Central memory CD4-positive, alpha-beta T cell (primary cell): ENCODE measurements around the gene PCYT1B.
"Not testable (repeated sequence)": the region's sequence is repeated elsewhere in the genome, so short reads cannot be mapped to it uniquely, and the experiment has no call there.

ENCODE experiments used
- DNase-seq: peaks from one replicate; pipeline ENCODE4 v3.0.0; 2022
- total RNA-seq, 3 experiments: gene quantifications; one replicate each; lab custom pipeline; 2026; lab: John Stamatoyannopoulos, UW

Gene PCYT1B
- 0 to 0.04 (median 0) reads per million in 3 experiments for total RNA-seq

DNA sequence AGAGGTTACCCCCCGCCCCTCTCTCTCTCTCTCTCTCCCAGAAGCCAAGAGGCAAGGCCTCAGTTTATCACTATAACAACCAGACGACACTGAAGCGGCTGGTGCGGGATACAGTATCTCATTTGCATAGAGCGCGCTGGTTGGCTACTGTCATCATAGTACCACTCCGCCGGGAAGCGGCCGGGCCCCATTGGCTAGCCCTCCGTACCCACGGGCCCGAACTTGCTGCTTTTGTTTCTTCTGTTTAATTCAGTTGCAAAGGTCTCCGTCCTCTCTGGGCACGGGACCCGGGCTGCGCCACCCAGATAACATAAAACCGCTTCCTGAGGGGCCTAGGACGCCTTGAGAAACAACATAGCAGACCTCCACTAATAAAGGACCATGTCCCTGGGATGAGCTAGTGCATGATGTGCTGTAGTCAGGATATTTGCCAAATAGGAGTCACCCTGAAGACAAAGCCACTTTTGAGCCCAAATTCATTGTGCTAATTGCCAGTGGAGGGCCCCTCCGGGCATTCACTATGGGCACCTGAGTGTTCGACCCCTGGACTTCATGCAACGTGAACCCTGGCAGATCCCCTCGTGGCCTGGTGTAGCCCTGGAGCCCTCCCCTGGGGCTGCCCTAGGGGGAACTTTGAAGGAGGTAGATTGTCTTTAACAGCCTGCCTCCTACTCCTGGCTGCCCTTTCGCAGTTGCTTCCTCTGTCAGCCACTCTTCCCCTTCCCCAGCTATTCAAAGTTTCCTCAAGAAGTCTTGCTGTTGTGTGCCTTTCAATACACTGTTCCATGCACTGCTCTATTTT, at the start of gene PCYT1B:
Gene PCYT1B (minus strand): TSS at position 91 of the 802 bp plus-strand sequence. CDS start 242 bp downstream, outside the sequence.
- peak; percentile 53 for DNase-seq

DNA sequence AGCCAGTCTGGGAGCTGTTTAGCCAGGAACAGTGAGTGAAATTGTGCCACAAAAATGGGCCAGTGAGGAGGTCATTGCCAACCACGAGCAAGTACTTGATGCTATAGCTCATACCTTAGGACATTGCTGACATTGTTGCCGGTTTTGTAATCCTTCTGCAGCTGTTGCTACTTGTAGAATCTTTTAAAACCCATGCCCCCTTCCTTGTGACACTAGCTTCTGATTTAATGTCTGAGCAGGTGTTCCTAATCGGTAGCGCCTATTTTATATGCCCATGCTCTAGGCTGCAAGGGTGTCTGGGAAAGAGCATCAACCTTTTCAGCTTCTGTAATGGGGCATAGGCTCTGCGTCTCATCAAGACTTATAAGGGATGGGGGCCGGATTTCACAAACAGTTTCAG, 49.1 kb upstream of the PCYT1B start:
- DNase-seq, result no peak

DNA sequence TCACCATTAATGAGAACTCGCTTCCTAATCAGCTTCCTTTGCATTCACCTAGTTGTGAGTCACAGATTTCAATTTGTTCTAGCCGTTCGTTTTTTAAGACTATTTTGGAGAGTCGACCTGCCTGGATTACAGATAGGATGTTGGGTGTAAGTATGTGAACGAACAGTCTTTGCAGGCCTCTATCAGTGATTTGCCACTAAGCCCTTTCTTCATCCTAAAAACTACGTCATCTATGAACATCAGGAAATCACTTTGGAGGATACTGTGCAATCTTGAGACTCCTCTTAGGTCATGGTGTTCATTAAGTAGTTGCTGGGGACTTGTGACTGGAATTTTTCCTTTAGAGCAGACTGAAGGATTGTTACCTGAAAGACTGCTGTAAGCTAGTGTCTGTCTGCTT, 47.7 kb upstream of the PCYT1B start:
- no peak for DNase-seq

DNA sequence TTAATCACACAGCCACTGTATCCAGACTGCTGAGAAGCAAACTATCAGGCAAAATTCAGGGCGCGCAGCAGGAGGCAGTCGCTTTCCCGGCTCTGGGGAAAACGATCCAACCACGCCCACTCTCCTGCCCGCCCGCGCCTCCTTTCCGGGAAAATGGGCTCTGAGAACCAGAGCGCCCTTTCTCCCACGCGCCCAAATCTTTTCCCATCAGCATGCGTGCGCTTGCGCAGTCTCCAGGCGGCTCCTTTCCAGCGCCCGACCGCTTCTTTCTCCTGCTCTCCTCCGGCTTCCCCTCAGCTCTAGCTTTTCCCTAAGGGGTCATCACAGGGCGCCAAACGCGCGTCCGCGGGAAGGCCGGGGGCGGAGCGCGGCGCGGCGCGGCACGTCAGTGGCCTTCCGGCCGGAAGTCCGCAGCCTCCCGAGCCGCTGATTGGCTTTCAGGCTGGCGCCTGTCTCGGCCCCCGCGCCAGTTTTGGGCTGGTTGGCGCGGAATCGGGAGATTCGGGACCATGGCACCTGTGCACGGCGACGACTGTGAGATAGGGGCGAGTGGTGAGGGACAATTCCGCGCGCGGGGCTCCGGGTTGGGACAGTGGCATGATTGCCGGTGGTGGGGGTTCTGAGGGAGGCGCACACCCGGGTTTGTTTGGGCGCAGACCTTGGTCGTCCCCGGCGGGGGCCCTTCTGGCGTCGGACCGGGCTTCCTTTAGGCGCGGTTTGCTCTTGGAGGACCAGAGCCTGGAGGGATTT, 46.5 kb upstream of the PCYT1B start, which contains the start of gene POLA1:
Gene POLA1 (plus strand): TSS at position 466 of the 750 bp plus-strand sequence. CDS start 44 bp downstream, at position 510.
- DNase-seq, result peak; percentile 57

DNA sequence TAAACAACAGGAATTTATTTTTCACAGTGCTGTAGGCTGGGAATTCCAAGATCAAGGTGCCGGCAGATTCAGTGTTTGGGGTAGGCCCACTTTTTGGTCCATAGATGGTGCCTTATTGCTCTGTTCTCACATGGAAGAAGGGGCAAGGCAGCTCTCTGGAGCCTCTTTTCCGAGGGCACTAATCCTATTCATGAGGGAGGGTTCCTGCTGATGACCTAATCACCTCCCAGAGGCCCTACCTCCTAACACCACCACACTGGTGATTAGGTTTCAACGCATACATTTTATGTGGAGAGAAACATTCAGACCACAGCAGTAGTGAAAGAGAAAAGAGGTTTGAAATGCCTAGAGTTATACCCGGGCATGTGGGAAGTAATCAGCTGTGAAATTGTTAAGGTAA, 45.2 kb upstream of the PCYT1B start:
- DNase-seq, result no peak

DNA sequence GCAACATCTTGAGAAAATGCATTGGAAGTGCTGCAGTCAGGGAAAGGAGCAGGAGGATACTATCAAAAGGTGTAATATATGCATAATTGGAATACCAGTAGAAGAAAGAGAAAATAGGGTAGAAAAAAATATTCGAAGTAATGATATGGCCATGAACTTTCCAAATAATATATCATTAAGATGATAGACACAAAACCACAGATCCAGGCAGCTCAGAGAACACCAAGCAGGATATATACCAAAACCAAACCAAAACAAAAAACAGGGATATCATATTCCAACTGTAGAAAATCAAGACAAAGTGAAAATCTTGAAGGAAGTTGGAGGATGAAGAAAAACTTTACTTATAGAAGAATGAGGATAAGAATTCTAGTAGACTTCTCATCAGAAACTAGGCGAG, 36.9 kb upstream of the PCYT1B start:
- no peak for DNase-seq

DNA sequence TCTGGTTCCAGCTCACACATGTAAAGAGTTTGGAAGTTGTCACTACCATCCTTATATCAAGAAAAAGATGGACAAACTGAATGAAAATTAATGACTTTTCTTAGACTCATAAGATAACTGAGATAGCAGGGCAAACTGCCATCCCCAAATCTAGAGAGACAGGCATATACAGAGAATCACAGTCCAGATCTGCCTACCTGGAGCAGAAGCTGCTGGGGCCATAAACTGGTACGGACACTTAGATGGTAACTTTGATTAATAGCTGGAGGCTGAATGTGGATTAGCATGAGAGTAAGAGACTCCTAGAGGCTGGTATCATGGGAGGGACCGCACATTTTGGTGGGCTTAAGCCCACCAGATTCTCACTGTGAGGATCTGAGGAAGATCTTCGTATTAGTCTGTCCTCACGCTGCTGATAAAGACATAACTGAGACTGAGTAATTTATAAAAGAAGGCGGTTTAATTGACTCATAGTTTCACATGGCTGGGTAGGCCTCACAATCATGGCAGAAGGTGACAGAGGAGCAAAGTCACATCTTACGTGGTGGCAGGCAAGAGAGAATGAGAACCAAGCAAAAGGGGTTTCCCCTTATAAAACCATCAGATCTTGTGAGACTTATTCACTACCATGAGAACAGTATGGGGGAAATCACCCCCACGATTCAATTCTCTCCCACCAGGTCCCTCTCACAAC, 35.7 kb upstream of the PCYT1B start:
- DNase-seq, result no peak

DNA sequence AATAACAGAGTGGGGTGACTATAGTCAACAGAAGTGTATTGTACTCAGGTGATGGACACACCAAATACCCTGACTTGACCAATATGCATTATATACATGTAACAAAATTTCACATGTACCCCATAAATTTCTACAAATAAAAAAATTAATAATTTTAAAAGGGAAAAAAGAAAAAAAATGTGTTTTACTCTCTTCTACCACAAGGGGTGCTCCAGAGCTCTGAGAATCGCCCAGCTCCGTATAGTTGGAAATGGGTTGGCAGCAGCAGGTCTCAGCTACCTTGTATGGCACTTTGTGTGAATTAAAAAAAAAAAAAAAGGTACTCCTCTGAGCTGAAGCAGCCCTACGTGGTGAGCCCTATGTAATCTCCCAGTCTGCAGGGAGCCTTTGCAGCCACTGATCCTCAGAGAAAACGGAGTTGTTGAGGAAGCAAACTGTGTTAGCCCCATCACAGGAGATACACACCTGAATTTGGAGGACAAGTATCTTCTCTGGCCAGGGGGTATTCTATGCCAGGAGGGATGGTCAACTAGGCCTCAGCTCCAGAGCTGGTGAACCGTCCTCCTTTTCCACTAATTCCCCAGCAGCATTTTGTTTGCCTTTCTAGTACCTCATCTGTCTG, 29.4 kb upstream of the PCYT1B start:
- no peak for DNase-seq

DNA sequence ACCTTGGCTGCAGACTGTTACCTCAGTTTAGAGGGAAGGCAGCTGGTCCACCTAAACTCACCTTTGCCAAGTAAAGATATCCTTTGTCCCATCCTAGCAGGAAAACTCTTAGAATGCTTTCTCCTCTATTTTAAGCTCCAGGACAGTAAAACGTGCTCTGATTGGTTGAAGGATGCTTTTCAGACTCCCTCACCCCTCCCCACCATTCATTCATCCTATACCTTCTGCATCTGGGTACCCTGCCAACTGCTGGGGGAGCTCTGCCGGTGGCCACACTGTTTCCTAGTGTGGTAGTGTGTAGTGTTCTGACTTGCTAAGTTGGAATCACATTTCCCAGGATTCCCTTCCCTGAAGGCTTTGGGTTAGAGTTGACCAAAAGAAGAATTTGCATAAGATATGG, 26.3 kb upstream of the PCYT1B start:
- no peak for DNase-seq

DNA sequence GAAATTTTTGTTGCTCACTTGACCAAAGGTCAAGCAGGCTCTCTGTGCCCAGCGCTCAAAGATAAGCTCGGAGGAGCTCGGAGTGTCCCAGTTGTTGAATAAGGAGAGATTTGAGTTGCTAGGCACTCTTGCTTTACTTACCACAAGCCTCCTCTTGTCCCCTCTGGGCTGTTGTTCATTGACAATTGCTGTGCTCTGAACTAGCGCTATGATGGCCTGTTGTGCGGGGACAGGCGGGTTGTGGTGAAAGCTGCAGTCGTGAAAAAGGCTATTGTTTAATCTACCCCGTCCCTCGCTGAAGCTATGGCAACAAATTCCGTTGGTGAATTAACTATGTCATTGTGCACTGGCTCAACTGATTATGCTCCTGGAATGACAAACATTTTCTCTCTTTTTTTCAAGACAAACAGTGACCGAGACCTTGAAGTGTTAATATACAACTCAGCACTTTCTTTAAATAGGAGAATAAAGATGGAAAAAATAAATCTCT, 25.6 kb upstream of the PCYT1B start:
- no peak for DNase-seq

DNA sequence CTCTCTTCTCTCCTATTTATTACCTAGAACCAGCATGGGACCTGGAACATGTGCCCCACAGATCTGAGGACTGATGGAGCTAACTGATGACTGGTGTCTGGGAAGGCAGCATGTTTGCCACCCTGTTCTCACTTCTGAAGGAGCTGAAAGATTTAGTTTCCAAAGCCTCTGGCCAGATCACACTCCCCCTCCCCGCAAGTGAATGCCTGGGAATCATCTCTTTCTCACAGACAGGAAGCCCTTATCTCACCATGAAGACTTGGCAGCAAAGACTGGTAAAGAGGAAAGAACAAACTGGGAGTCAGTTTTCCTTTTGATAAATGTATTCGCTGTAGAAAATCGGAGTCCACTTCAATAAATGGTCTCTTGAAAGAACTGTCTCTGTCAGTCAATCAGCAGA, 21.0 kb upstream of the PCYT1B start:
- no peak for DNase-seq

DNA sequence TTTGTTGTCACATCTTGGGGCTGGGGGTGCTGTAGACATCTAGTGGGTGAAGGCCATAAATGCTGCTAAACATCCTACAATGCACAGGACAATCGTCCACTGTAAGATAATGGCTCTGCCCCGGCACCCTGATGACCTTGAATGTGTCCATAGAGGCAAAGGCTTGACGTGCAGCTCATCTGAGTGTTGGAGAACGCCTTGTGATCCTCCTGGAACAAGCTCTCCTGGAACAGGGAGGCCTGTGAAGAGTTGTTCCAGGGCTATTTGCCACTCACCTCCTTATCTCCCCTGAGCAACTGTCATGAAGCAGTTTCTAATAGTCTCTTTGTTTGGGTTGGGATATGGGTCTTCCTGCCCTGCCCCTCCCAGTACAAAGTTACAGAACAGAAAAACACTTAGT, 15.2 kb upstream of the PCYT1B start:
- DNase-seq, result no peak

DNA sequence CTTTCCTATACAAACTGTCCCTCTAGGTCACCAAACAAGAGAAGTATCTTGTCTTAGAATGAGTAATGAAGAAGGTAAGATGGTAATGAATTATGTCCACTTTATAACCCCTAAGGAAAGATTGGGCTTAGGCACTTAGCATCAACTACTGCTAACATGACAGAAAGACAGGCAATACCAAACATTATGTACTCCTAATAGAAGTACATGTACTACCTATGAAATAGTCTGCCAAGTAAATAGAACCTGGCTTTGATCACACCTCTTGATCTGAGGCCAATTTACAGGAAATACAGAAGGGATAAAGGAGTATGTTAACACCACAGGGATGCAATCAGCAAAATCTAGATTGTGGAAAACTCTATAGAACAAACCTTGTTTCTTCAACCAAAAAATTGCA, 14.1 kb upstream of the PCYT1B start:
- DNase-seq, result no peak

DNA sequence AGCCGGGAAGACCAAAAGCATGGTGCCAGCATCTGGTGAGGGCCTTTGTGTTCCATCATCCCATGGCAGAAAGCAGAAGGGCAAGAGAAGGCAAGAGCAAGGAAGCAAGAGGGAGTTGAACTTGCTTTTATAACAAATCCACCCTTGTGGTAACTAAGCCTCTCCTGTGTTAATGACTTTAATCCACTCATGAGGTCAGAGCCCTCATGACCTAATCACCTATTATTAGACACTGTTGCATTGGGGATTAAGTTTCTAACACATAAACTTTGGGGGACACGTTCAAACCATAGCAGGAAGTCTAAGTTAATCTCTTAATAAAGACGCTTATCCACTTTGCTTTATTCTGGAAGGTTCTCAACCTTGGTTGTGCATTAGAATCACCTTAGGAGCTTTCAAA, 12.5 kb upstream of the PCYT1B start:
- DNase-seq, result no peak

DNA sequence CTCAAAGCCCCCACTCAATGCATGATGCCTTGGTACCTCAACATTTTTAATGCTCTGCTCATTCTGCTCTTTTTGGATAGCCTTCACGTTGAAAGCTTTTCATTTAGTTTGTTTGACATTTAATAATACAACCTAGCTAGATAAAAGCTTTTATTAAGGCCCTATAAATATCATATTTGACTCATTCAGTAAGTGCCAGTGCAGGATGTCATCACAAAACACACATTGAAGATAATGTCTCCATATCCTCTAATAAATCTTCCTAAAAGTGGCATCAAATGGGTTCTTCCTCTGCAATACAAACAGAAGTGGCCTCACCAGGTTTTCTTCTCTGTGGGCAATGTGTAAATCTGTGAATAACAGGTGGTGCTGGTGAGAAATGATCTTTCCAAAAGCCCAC, 12.0 kb upstream of the PCYT1B start:
- no peak for DNase-seq

DNA sequence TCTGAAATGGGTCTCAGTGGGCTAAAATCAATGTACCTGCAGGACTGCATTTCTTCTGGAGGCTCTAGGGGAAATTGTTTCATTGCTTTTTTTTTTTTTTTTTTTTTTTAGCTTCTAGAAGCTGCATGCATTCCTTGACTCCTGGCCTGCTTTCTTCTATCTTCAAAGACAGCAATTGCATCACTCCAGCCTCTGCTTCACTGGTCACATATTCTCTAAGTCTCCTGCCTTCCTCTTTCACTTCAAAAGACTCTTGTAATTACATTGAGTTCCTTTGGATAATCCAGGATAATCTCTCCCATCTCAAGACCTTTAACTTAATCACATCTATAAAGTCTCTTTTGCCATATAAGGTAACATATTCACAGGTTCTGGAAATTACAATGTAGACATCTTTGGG, 11.3 kb upstream of the PCYT1B start:
- DNase-seq, result no peak

DNA sequence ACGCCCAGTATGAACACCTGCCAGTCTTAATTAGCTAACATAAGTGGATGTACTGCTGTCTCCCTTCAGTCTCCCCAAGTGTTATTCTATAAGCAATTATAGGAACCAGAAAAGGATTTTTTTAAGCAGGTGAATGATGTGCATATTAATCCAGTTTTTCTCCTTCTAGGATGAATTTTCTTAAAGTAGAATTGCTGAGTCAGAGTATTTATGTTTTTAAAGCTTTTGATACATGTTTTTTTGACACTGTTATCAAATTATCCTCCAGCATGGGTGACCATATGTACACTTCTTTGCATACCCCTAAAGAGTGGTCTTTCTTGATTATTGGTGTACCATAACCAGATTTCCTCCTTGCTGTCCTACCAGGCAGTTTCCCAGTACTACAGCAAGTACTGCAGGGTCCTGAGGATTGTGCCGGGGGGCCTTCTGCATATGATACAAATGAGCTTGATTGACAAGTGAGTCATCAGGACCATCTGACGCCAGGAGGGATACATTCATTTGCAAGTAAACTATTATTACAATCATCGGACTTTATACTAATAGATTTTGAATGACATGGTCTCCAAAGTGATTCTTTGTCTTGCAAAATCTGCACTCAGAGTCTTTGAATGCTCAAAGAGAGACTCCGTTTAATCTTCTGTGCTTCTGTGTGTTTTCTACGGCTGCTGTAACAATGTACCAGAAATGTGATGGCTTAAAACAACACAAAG, 10.7 kb upstream of the PCYT1B start:
- no peak for DNase-seq

DNA sequence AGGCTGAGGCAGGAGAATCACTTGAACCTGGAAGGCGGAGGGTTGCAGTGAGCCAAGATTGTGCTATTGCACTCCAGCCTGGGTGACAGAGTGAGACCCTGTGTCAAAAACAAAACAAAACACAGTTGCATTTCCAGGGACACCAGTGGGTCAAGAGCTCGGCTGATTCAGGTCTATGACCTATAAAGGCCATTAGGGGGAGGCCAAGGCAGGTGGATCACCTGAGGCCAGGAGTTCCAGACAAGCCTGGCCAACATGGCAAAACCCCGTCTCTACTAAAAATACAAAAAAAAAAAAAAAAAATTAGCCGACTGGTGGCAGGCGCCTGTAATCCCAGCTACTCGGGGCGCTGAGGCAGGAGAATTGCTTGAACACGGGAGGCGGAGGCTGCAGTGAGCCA, 8.5 kb upstream of the PCYT1B start:
- not testable (repeated sequence) for DNase-seq

DNA sequence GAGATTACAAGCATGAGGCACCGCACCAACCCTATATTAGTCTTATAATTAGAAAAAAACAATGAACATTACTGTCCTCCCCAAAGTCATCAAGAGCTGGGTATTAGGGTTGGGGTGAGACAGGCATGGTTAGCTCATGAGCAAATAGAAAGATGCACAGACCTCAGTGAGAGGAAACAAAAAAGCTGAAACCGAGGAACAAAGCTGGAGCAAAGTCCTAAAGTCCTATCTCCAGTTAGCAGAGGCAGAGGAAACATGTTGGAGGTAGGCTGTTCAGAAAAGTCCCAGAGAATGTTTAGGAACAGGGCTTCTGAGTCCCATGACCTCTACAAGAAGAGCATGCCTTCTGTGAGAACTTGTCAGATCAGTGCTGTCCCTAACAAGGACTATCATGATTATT, 4.6 kb upstream of the PCYT1B start:
- DNase-seq, result no peak

DNA sequence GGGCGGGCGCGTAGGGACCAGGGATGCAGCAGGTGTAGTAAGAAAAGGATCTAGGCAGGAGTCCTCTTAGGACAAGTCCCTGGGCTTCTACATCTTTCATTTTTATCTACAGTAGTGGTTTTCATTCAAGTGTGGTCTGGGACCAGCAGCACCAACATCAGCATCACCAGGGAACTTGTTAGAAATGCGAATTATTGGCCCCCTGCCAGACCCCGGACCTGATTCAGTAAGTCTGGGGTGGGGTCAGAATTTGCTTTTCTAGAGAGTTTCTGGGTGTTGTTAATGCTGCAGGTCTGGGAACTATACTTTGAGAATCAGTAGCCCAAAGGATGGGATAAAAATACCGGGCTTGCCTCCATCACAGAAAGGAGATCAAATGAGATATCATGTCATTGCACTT, 1.3 kb upstream of the PCYT1B start:
- no peak for DNase-seq

DNA sequence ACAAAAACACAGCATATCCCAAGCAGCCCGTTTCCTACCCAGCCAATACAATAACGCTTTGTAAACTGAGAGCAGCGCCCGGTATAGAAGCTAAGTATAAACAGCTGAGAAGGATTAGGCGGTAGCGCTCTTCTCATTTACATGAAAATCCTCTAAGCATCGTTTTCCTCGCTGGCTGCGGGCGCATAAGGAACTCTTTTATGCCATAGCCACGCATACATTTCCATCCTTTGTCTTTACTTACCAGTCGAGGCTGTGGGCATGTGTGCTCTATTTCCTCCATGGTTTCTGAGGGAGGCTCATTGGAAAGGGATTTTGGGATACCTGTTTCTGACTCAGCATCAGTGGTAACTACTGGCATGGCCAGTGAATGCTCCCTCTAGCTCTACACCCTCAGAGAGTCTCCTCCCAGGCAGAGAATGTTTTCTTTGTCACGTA, 383 bp downstream of the PCYT1B start:
- DNase-seq, result no peak

DNA sequence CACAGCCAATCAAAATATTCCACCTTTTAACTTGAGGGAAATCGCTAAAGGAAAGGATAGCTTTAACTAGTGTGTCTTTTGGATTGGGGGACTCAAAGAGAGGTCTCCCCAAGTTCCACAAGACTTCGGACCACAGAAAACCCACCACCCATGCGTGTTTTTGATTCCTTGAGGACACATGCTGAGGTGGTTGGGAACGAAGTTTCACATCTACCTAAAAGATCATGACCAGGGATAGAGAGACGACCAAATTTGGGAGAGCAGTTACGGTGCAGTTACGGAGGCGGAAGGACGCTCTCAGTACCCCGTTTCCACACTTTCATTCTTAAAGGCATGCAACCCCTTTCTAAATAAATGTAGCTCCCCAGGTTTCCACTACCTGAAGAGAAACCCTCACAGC, 1.1 kb downstream of the PCYT1B start:
- DNase-seq, result no peak
